HFFc6 (cell line): ENCODE results near the gene CMTM5. TPM values are rescaled to one million over a fixed set of nuclear protein-coding genes. Genes with fewer than 3 reads are reported as not detected.

Experiments used
- DNase-seq: peaks from one replicate; pipeline ENCODE4 v3.0.0-alpha.2; 2018
- H3K27ac Mint-ChIP-seq: 2 replicates; pipeline ENCODE4 v1.8.0; 2020; ENCODE audit warnings: mild to moderate bottlenecking, mixed read lengths
- H3K27me3 Mint-ChIP-seq: 2 replicates; pipeline ENCODE4 v1.8.0; 2021; ENCODE audit warnings: mild to moderate bottlenecking, moderate library complexity, mixed read lengths; ENCODE audit not compliant: insufficient read depth
- H3K36me3 Mint-ChIP-seq: 2 replicates; pipeline ENCODE4 v1.8.0; 2021; ENCODE audit warnings: low read depth, mixed read lengths
- H3K4me1 Mint-ChIP-seq: 2 replicates; pipeline ENCODE4 v1.8.0; 2020; ENCODE audit warnings: low read depth, mixed read lengths
- H3K4me3 Mint-ChIP-seq: 2 replicates; pipeline ENCODE4 v1.8.0; 2020; ENCODE audit warnings: mild to moderate bottlenecking, moderate library complexity, mixed read lengths
- H3K9me3 Mint-ChIP-seq: 2 replicates; pipeline ENCODE4 v1.8.0; 2020; ENCODE audit warnings: mild to moderate bottlenecking, mixed read lengths
- CTCF ChIP-seq: fragments of 200-600 bp; sonication (generic); IDR thresholded peaks from 2 replicates; pipeline ENCODE4 v1.5.0; 2021; ENCODE audit warnings: antibody characterized with exemption, mild to moderate bottlenecking
- total RNA-seq, 6 experiments: library from RNA; stranded (reverse); fragmentation: NEBNext Ultra II Directional; extraction: Animal tissue kit (Norgen Biotek cat#: 25700); gene quantifications; 2 replicates in 1 of 6; 3 replicates in 5 of 6; pipeline ENCODE4 v1.2.3, GENCODE V29; 2021

Gene CMTM5
- total RNA-seq, 6 experiments from 2014 or later, result not detected

GRCh38 chr14:23392613-23393012, 15.8 kb downstream of the CMTM5 start:
- Mint-ChIP-seq H3K27me3 (peaks cover 61% of the 10 kb centered on the region), H3K4me3 (no peak overlapping the region), H3K36me3 (no peaks in the 10 kb centered on the region), H3K27ac (no peak overlapping the region), H3K4me1 (no peaks in the 10 kb centered on the region), H3K9me3 (no peaks in the 10 kb centered on the region)
- no peak for DNase-seq
- no peak for TF ChIP-seq CTCF

GRCh38 chr14:23396126-23396525, 19.3 kb downstream of the CMTM5 start:
- no peaks in the 10 kb centered on the region for H3K36me3 Mint-ChIP-seq
- no peak overlapping the region for H3K27ac Mint-ChIP-seq
- DNase-seq, result no peak
- H3K27me3 Mint-ChIP-seq, result peaks cover 65% of the 10 kb centered on the region
- H3K4me1 Mint-ChIP-seq, result no peaks in the 10 kb centered on the region
- H3K9me3 Mint-ChIP-seq, result no peaks in the 10 kb centered on the region
- H3K4me3 Mint-ChIP-seq, result no peak overlapping the region
- TF ChIP-seq CTCF, result no peak

- DNase-seq, result no peak
- Mint-ChIP-seq H3K36me3 (no peaks in the 10 kb centered on the region), H3K9me3 (no peaks in the 10 kb centered on the region), H3K27ac (no peak overlapping the region), H3K27me3 (peaks cover 66% of the 10 kb centered on the region), H3K4me1 (no peaks in the 10 kb centered on the region), H3K4me3 (no peak overlapping the region)
- TF ChIP-seq CTCF, result no peak
These were observed 20.0 kb downstream of the CMTM5 start for GRCh38 chr14:23396781-23397407.

- no peak overlapping the region for H3K27ac Mint-ChIP-seq
These were observed 21.5 kb downstream of the CMTM5 start for GRCh38 chr14:23398348-23398747.

GRCh38 chr14:23399136-23399535, 22.3 kb downstream of the CMTM5 start:
- Mint-ChIP-seq H3K27me3 (peaks cover 66% of the 10 kb centered on the region), H3K4me1 (no peaks in the 10 kb centered on the region), H3K36me3 (no peaks in the 10 kb centered on the region), H3K4me3 (no peak overlapping the region), H3K9me3 (no peaks in the 10 kb centered on the region), H3K27ac (no peak overlapping the region)
- TF ChIP-seq CTCF, result no peak
- DNase-seq, result no peak

More at GRCh38 chr14:23398348-23398747, 21.5 kb downstream of the CMTM5 start:
- DNase-seq, result no peak
- no peaks in the 10 kb centered on the region for H3K36me3 Mint-ChIP-seq
- TF ChIP-seq CTCF, result no peak
- no peaks in the 10 kb centered on the region for H3K4me1 Mint-ChIP-seq
- H3K9me3 Mint-ChIP-seq, result no peaks in the 10 kb centered on the region
- H3K27me3 Mint-ChIP-seq, result peaks cover 65% of the 10 kb centered on the region
- H3K4me3 Mint-ChIP-seq, result no peak overlapping the region
